Measurements from ENCODE around the gene OLFM2.

- TF ChIP-seq EZH2 (IDR thresholded peaks at IDR 0.05; ENCODE audit: insufficient read depth, poor library complexity, severe bottlenecking) = no peak
- no peak for TF ChIP-seq EZH2phosphoT487 (IDR thresholded peaks at IDR 0.05; ENCODE audit: insufficient read depth, low read depth)
Observed at GRCh38 chr19:9923440-9923839, 12.9 kb downstream of the OLFM2 start.
